H4 (cell line): ENCODE data around the gene MMEL1. TPM values are rescaled to one million over a fixed set of nuclear protein-coding genes. Genes with fewer than 3 reads are reported as not detected.

Experiments used
- DNase-seq: peaks from one replicate; pipeline ENCODE4 v3.0.0-alpha.2; 2015; ENCODE audit warnings: low spot score
- total RNA-seq: library from RNA; depleted of rRNA; stranded (reverse); fragments of >200 nt; shearing (Covaris generic); gene quantifications from 2 replicates; pipeline ENCODE4 v1.2.3, GENCODE V29; 2014

Gene MMEL1
- total RNA-seq, 1 experiment from 2014 or later: not detected

- DNase-seq: no peak
Observed at GRCh38 chr1:2605509-2606395, 27.1 kb downstream of the MMEL1 start.

- DNase-seq: no peak
Observed at GRCh38 chr1:2604844-2605508, 27.8 kb downstream of the MMEL1 start.

GRCh38 chr1:2604156-2604843 is 28.5 kb downstream of the MMEL1 start:
- no peak for DNase-seq

- DNase-seq: no peak
Observed at GRCh38 chr1:2603521-2604155, 29.2 kb downstream of the MMEL1 start.

GRCh38 chr1:2602866-2603520 is 29.8 kb downstream of the MMEL1 start:
- DNase-seq: no peak

GRCh38 chr1:2602311-2602835 is 30.4 kb downstream of the MMEL1 start:
- no peak for DNase-seq

DNA sequence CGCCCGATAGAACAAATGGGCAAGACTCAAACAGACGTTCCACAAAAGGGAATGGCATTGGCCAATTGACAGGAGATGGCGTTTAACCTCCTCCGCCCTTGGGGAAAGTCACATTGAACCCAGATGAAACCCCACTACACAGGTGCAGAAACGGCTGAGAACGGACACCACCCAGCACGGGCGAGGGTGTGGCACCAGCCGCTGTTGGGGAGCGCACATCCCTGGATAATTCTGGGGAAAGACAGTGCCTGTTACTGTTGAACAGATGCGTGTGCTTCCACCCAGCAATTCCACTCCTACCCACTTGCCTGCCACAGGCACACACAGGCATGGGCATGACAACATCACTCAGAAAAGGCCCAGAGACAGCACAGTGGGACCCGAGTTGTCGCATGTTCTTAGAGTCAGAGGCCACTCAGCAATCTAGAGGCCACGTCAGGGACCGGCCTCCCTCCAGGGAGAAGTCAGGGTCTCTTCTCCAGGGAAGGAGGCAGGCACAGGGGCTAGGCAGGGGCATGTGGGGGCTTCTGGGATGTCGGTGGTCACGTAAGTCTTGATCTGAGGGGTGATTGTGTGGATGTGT is 31.0 kb downstream of the MMEL1 start:
- no peak for DNase-seq

- DNase-seq: no peak
Observed at GRCh38 chr1:2598329-2598931, 34.4 kb downstream of the MMEL1 start.

GRCh38 chr1:2597441-2598328 is 35.1 kb downstream of the MMEL1 start:
- DNase-seq: no peak

- DNase-seq: no peak
Observed at GRCh38 chr1:2596530-2597333, 36.1 kb downstream of the MMEL1 start.

- DNase-seq: no peak
Observed at GRCh38 chr1:2595812-2596529, 36.8 kb downstream of the MMEL1 start.

DNA sequence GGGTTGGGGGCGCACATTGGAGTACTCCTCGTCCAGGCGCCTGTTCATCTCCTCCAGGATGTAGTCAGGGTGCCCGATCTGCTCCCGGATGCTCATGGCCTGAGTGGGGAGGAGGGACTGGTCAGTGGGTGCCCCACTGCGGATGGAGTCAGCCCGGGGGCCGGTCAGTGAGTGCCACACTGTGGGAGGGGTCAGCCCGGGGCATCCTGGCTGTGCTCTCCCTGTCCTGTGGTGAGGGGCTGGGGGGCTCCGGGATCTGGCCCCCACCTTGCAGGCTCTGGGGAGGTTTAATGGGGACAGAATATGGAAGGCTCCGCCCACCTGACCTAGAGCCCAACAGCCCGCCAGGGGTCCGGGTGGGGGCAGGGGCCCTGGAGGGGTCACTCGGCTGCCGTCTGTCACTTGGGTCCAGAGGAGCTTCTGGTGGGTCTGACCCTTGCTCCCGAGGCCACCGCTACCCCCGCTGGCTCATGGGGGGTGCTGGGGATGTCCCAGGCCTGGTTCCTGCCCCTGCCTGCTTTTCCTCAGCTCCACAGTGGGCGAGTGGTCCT is 37.5 kb downstream of the MMEL1 start:
- DNase-seq: no peak

DNA sequence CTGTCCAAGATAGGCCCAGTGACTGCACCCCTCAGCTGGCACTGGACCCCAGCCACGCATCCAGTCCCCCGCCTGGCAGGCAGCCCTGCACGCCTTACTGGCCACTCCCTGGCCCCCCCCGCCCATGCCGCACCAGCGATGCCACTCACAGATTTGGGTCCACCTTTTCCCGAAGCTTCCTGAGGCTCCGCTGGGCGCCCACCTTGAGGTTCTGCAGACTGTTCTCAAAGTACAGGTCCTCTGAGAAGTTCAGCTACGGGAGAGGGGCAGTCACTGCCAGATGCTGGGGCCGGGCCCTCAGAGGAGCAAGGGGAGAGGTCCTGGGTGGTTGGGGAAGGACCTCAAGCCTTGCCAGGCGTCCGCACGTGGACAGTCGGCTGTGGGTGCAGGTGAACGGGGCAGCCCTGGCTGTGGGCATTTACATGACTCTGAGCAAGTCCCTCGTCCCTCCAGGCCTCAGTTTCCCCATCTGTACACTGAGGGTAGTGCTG is 38.1 kb downstream of the MMEL1 start:
- no peak for DNase-seq

DNA sequence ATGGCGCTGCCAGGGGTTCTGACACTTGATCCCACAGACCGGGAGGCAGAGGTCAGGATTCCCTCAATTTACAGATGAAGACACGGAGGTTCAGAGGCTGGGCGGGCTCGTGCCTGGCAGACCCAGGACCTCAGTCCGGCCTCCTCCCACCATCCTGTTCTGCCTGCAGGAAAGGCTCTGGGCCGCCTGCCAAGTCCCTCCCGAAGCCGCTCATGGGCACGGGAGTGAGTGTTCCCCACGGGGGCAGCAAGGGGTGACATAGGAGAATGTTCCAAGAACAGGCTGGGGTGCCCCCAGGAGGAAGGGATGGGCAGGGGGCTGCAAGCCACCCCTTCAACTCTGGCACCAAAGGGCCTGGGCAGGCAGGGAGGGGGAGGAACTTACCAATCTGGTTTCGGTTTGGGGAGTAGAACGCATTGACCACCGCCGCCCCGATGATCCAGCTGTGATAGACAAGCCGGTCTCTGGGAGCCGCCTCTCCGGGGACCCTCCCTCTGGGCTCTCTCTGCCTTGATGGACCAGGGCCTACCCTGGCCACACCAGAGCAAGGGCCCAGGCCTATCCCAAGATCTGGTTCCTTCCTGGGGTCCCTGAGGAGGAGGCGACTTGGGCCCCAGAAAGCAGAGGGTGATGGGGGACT is 38.7 kb downstream of the MMEL1 start:
- DNase-seq: no peak

DNA sequence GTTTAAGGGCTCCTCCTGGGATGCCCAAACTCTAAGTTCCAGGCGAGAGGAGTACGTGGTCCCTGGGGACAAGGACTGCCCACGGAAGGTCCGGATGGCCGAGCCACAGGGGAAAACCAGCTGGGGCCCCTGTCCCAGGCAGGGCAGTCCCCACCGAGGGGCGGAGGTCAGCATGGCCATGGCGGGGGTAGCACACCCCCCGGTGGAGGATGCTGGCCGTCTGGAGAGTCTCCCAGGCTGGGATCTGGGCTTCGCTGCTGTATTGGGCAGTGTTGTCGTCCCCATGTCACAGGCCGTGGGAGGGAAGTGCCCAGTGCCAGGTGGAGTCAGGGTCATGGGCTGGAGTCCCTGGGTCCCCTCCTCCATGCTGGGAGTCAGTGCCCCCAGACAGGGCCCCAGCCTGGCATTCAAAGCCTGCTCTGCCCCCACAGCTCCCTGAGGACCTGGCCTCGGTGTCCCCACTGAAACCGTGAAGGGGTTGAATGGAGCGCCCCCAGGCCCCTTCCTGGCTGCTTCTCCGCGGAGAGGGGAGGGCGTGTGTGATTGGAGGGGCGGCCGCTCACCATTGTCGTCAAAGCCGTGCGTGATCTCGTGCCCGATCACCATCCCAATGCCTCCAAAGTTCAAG is 39.5 kb downstream of the MMEL1 start:
- no peak for DNase-seq

GRCh38 chr1:2592672-2593071 is 40.1 kb downstream of the MMEL1 start:
- no peak for DNase-seq
